Activated T-helper 17 cell treated with anti-CD3 and anti-CD28 coated beads, Interleukin-2, amount 50 U/mL, for 72 hours (primary cell): ENCODE data around the gene FZD7. TPM values are rescaled to one million over a fixed set of nuclear protein-coding genes. Genes with fewer than 3 reads are reported as not detected.

Experiments
- ATAC-seq: fragments of 150-1000 bp; cut with Tn5 transposase; replicated peaks from 2 replicates; pipeline ENCODE4 v1.10.0; 2021; ENCODE audit warnings: mild to moderate bottlenecking, moderate library complexity
- H3K27ac Mint-ChIP-seq: one replicate; pipeline ENCODE4 v1.8.0; 2022; ENCODE audit warnings: mixed read lengths
- H3K27me3 Mint-ChIP-seq: one replicate; pipeline ENCODE4 v1.8.0; 2022; ENCODE audit warnings: mixed read lengths
- H3K36me3 Mint-ChIP-seq: one replicate; pipeline ENCODE4 v1.8.0; 2022; ENCODE audit warnings: low read depth, mild to moderate bottlenecking, mixed read lengths
- H3K4me1 Mint-ChIP-seq: one replicate; pipeline ENCODE4 v1.8.0; 2022; ENCODE audit warnings: mixed read lengths
- H3K4me3 Mint-ChIP-seq: one replicate; pipeline ENCODE4 v1.8.0; 2022; ENCODE audit warnings: mild to moderate bottlenecking, mixed read lengths
- H3K9me3 Mint-ChIP-seq: one replicate; pipeline ENCODE4 v1.8.0; 2022; ENCODE audit warnings: mixed read lengths
- total RNA-seq, 2 donors: library from RNA; stranded (reverse); gene quantifications; one replicate each; pipeline ENCODE4 v1.2.3, GENCODE V29; 2022

Gene FZD7
- total RNA-seq, 2 donors from 2014 or later: 0.06 to 1.6 TPM

GRCh38 chr2:202023198-202023903 lies 10.3 kb upstream of the FZD7 start:
- H3K27ac Mint-ChIP-seq: no peak overlapping the region
- no peaks in the 10 kb centered on the region for H3K4me1 Mint-ChIP-seq
- ATAC-seq: no peak
- no peaks in the 10 kb centered on the region for H3K9me3 Mint-ChIP-seq
- H3K4me3 Mint-ChIP-seq: no peak overlapping the region
- H3K27me3 Mint-ChIP-seq: peaks cover 6% of the 10 kb centered on the region
- no peaks in the 10 kb centered on the region for H3K36me3 Mint-ChIP-seq

GRCh38 chr2:202023904-202024266 lies 9.8 kb upstream of the FZD7 start:
- Mint-ChIP-seq H3K27me3 (peaks cover 3% of the 10 kb centered on the region), H3K9me3 (no peaks in the 10 kb centered on the region), H3K36me3 (no peaks in the 10 kb centered on the region), H3K4me1 (no peaks in the 10 kb centered on the region), H3K4me3 (no peak overlapping the region), H3K27ac (no peak overlapping the region)
- no peak for ATAC-seq

- ATAC-seq: no peak
- Mint-ChIP-seq H3K27me3 (peaks cover 3% of the 10 kb centered on the region), H3K27ac (no peak overlapping the region), H3K9me3 (no peaks in the 10 kb centered on the region), H3K4me1 (no peaks in the 10 kb centered on the region), H3K36me3 (no peaks in the 10 kb centered on the region), H3K4me3 (no peak overlapping the region)
These were observed 8.8 kb upstream of the FZD7 start for GRCh38 chr2:202024871-202025270.

GRCh38 chr2:202025816-202026215 lies 7.8 kb upstream of the FZD7 start:
- H3K27me3 Mint-ChIP-seq: peaks cover 3% of the 10 kb centered on the region
- no peaks in the 10 kb centered on the region for H3K9me3 Mint-ChIP-seq
- ATAC-seq: no peak
- no peak overlapping the region for H3K4me3 Mint-ChIP-seq
- H3K4me1 Mint-ChIP-seq: no peaks in the 10 kb centered on the region
- H3K36me3 Mint-ChIP-seq: no peaks in the 10 kb centered on the region
- H3K27ac Mint-ChIP-seq: no peak overlapping the region

DNA sequence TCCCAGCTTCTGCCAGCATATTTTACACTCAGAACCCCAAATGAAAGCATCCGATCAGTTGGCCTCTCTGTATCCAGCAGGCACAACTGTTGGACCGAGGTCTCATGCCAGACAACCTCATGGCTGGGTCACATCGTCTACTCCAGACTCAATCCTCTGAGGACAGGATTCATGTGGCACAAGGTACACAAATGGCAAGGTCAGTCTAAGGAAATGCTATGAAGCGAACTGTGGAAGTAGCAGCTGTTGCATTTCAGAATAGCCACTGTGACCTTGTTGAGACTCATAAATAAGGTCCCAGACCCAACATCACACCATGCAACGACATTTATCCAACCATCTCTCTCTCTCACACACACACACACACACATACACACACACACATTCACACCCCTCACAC lies 7.1 kb upstream of the FZD7 start:
- H3K27ac Mint-ChIP-seq: no peak overlapping the region
- no peak overlapping the region for H3K4me3 Mint-ChIP-seq
- no peaks in the 10 kb centered on the region for H3K9me3 Mint-ChIP-seq
- no peaks in the 10 kb centered on the region for H3K4me1 Mint-ChIP-seq
- ATAC-seq: no peak
- H3K36me3 Mint-ChIP-seq: no peaks in the 10 kb centered on the region
- peaks cover 3% of the 10 kb centered on the region for H3K27me3 Mint-ChIP-seq

DNA sequence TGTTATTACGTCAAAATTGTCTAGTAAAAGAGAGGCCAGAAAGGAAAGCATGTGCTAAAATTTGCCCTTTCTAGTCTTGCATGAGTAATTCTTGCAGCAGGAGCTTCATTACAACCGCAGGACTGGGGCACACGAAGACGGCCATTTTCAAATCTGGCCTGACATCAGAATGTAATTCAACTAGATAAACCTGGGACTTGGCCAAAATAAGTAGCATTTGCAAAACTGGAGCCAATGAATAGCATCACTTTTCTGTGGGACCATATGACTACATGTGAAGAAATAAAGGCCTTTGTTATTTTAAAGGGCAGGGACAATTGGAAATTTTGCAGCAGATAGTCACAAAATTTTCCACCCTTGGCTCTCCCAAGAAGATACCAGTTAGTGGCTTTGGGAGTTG lies 3.0 kb upstream of the FZD7 start:
- Mint-ChIP-seq H3K4me3 (no peak overlapping the region), H3K27ac (no peak overlapping the region), H3K4me1 (peaks cover 8% of the 10 kb centered on the region), H3K27me3 (peaks cover 8% of the 10 kb centered on the region), H3K36me3 (no peaks in the 10 kb centered on the region), H3K9me3 (no peaks in the 10 kb centered on the region)
- no peak for ATAC-seq

- ATAC-seq: no peak
- peaks cover 8% of the 10 kb centered on the region for H3K4me1 Mint-ChIP-seq
- no peaks in the 10 kb centered on the region for H3K9me3 Mint-ChIP-seq
- peak overlapping the region; percentile 89 for H3K4me3 Mint-ChIP-seq
- no peaks in the 10 kb centered on the region for H3K36me3 Mint-ChIP-seq
- peaks cover 8% of the 10 kb centered on the region for H3K27me3 Mint-ChIP-seq
- H3K27ac Mint-ChIP-seq: no peak overlapping the region
These were observed 2.3 kb upstream of the FZD7 start for GRCh38 chr2:202031246-202031951.

GRCh38 chr2:202032846-202033316 lies 774 bp upstream of the FZD7 start:
- peak overlapping the region; percentile 55 for H3K27ac Mint-ChIP-seq

GRCh38 chr2:202034249-202035088 lies 814 bp downstream of the FZD7 start:
- no peaks in the 10 kb centered on the region for H3K36me3 Mint-ChIP-seq
- no peak for ATAC-seq
- H3K4me1 Mint-ChIP-seq: peaks cover 8% of the 10 kb centered on the region
- H3K27ac Mint-ChIP-seq: no peak overlapping the region
- no peaks in the 10 kb centered on the region for H3K9me3 Mint-ChIP-seq
- peaks cover 19% of the 10 kb centered on the region for H3K27me3 Mint-ChIP-seq
- H3K4me3 Mint-ChIP-seq: peak overlapping the region; percentile 89

More at GRCh38 chr2:202032846-202033316, 774 bp upstream of the FZD7 start:
- Mint-ChIP-seq H3K4me3 (peak overlapping the region; percentile 89), H3K9me3 (no peaks in the 10 kb centered on the region), H3K27me3 (peaks cover 8% of the 10 kb centered on the region), H3K36me3 (no peaks in the 10 kb centered on the region), H3K4me1 (peaks cover 8% of the 10 kb centered on the region)
- peak; percentile 48 for ATAC-seq

- ATAC-seq: no peak
- Mint-ChIP-seq H3K36me3 (no peaks in the 10 kb centered on the region), H3K4me3 (no peak overlapping the region), H3K27me3 (peaks cover 24% of the 10 kb centered on the region), H3K9me3 (no peaks in the 10 kb centered on the region), H3K27ac (no peak overlapping the region), H3K4me1 (peaks cover 8% of the 10 kb centered on the region)
These were observed 1.7 kb downstream of the FZD7 start for GRCh38 chr2:202035089-202035940.

DNA sequence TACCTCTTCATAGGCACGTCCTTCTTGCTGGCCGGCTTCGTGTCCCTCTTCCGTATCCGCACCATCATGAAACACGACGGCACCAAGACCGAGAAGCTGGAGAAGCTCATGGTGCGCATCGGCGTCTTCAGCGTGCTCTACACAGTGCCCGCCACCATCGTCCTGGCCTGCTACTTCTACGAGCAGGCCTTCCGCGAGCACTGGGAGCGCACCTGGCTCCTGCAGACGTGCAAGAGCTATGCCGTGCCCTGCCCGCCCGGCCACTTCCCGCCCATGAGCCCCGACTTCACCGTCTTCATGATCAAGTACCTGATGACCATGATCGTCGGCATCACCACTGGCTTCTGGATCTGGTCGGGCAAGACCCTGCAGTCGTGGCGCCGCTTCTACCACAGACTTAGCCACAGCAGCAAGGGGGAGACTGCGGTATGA lies 2.3 kb downstream of the FZD7 start:
- Mint-ChIP-seq H3K9me3 (no peaks in the 10 kb centered on the region), H3K27me3 (peaks cover 28% of the 10 kb centered on the region)

DNA sequence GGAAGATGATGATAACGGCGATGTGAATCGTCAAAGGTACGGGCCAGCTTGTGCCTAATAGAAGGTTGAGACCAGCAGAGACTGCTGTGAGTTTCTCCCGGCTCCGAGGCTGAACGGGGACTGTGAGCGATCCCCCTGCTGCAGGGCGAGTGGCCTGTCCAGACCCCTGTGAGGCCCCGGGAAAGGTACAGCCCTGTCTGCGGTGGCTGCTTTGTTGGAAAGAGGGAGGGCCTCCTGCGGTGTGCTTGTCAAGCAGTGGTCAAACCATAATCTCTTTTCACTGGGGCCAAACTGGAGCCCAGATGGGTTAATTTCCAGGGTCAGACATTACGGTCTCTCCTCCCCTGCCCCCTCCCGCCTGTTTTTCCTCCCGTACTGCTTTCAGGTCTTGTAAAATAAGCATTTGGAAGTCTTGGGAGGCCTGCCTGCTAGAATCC lies 3.0 kb downstream of the FZD7 start:
- ATAC-seq: no peak
- Mint-ChIP-seq H3K9me3 (no peaks in the 10 kb centered on the region), H3K36me3 (no peaks in the 10 kb centered on the region), H3K4me1 (peaks cover 8% of the 10 kb centered on the region), H3K4me3 (no peak overlapping the region), H3K27ac (no peak overlapping the region), H3K27me3 (peaks cover 30% of the 10 kb centered on the region)

More for the DNA sequence above, 2.3 kb downstream of the FZD7 start:
- ATAC-seq: no peak
- no peak overlapping the region for H3K4me3 Mint-ChIP-seq
- peaks cover 8% of the 10 kb centered on the region for H3K4me1 Mint-ChIP-seq
- H3K36me3 Mint-ChIP-seq: no peaks in the 10 kb centered on the region
- H3K27ac Mint-ChIP-seq: no peak overlapping the region

- Mint-ChIP-seq H3K27ac (no peak overlapping the region), H3K4me3 (no peak overlapping the region), H3K36me3 (no peaks in the 10 kb centered on the region), H3K4me1 (peaks cover 6% of the 10 kb centered on the region), H3K9me3 (no peaks in the 10 kb centered on the region), H3K27me3 (peaks cover 31% of the 10 kb centered on the region)
- ATAC-seq: no peak
These were observed 3.4 kb downstream of the FZD7 start for GRCh38 chr2:202037086-202037485.
